ENCODE results near the gene CDX2.
A peak's percentile ranks its signal among the peaks of the same experiment; 100 is the strongest.
"Not testable (repeated sequence)": the region's sequence is repeated elsewhere in the genome, so short reads cannot be mapped to it uniquely, and the experiment has no call there.

The CDX2 gene

DNA sequence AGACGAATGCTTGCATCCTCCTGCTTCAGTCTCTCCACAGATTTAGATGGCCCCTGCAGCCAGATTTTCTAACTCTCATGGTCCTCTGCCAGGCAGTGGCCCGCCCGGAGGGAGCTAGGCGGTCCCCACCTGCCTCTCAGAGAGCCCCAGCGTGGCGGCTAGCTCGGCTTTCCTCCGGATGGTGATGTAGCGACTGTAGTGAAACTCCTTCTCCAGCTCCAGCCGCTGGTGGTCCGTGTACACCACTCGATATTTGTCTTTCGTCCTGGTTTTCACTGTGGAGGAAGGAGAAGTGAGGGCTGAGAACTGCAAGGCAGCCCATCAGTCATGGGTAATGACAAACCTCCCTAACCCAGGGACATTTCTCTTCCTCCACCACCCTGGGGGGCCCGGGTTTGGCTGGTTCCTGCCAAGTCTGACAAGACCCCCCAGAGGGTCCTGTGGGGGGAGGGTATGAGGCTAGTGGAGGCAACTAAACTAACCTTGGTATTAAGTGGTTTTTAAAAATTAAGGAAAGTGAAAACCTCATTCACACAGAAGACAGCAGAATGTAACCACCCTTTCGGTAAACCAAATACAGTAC is 4.3 kb downstream of the CDX2 start:
- no peak for DNase-seq (ENCODE audit: low read depth)

DNA sequence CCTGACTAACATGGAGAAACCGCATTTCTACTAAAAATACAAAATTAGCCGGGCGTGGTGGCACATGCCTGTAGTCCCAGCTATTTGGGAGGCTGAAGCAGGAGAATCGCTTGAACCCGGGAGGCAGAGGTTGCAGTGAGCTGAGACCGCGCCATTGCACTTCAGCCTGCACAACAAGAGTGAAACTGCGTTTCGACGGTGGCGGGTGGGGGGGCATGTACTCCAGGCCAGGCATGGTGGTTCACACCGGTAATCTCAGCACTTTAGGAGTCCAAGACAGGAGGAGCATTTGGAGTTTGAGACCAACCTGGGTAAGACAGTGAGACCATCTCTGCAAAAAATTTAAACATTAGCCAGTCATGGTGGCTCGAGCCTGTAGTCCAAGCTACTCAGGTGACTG is 4.9 kb downstream of the CDX2 start:
- not testable (repeated sequence) for DNase-seq (ENCODE audit: low read depth)

DNA sequence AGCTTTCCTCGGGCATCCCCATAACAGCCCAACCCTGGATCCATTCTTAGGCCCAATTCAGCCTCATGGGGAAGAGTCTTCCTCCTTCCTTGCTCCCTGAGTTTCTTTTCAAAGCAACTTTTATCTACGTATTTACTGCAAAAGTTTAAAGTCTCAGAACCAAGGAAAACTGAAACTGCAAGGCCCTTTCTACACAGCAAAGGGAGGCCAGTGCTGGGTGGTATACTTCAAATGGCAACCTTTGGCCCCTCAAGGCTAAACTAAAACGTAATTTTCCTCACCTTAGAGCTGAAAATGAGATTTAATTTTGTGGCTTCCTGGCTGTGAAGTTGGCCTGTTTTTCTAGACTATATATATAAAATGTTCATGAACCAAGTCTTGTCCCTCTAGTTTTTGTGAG is 5.6 kb downstream of the CDX2 start:
- DNase-seq (ENCODE audit: low read depth): no peak

DNA sequence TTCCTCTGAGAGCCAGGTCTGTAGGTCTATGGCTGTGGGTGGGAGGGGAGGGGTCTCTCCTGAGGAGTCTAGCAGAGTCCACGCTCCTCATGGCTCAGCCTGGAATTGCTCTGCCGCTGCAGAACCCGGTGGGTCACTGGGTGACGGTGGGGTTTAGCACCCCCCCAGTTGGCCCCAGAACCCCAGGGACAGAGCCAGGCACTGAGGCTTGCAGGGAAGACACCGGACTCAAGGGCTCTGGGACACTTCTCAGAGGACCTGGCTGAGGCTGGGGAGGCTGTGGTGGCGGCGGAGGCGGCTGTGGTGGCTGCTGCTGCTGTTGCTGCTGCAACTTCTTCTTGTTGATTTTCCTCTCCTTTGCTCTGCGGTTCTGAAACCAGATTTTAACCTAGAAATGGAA is 6.1 kb downstream of the CDX2 start:
- DNase-seq (ENCODE audit: low read depth): no peak

DNA sequence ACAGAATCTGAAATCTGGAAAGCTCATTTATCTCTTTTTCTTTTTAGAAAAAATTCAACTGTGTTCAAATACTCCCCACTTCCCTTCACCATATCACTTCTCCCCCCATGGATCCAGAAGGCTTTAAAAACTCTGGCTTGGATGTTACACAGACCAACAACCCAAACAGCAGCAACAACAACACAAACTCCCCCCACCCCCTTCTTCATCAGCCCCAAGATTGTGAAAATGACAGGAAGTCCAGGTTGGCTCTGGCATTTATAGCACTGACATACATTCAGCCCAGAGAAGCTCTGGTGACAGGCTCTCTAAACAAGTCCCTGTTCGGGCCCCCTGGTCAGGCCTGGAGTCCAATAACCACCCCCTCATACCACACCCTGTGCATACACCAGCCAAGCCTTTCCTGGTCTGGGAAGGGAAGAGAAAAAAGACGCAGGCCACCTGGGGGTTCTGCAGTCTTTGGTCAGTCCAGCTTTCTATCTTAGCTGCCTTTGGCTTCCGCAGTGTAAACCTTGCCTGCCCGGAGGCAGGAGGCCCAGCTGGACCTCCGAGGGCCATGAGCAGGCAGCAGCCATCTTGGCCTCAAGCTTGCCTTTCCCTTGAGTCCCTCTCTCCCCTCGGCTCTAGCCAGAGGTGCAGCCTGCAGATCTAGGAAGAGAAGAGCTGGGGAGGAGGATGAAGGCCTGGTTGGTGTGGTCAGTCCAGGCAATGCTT is 6.8 kb downstream of the CDX2 start:
- no peak for DNase-seq (ENCODE audit: low read depth)

DNA sequence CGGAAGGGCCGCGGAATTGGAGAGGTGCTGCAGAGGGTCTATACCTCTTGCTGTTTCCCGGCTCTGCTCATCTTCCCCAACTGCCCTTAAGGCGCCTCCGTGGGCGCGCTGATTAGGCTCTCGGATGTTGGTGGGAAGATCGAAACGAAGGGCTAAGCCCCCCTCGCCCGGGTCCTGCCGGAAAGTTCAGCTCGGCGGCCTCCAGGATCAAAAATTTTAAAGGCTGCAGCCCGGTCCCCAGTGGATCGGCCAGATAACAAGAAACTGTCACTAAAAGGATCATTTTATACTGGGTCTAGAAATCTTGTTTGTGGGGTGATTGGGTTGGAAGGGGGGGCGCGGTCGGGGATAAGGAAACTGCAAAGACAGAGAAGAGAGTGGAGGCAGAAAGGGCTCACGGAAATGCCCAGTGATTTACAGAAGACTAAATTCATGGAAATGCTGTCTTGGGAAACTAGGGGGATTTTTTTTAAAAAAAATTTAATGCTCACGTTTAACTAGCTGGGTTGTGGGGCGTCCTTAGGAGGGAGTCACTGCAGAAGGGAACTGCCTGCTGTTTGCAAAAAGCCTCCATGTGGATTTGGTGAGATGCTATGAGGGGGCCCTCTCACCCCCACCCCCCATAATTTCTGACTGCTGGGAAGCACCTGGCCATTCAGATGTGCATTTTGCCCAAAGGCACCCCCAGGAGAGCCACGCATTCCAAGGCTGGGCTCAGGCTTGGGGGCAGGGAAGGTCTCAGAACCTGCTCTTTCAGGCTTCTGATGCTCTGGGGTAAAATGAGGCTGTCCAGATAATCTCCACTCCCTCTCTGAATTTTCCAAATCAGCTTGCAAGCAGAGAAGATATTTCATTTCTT is 7.7 kb downstream of the CDX2 start:
- DNase-seq (ENCODE audit: low read depth): no peak

DNA sequence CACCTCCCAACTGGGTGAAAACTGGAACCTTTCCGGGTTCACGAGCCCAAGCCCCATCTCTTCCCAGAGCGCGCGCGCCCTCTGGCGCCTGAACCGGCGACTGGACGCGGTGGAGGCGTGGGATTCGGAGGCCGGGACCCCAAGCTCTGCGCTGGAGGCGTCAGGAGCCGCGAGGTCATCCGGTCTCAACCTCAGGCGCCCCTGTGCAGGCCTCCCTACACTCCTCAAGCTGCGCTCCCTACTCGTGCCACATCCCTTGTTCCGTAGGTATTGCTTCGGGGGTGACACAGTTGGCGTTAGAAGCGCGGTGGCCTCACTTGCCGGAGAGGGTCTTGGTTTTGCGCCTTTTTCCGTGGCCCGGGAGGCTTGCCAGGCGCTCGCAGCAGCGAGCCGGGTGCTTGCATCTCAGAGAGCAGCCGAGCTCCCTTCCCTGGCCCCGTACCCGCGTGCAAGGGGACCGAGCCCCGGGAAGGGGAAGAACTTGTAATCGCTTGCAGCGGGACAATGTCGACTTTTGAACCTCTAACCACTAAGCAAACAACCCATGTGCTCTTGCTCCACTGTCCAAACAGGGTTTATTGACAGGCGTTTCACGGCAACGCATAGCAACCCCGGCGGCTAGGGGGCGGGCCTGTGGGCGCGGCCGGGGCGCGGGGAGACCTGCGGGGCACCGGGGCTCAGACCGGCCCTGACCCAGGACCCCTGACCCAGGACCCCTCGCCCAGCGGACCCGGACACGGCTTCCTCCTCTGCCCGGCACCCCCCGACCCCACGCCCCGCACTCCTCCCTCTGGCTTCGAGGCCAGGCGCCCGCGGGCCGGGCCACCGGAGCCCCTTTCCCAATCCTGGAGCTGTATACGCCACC is 8.5 kb downstream of the CDX2 start:
- DNase-seq (ENCODE audit: low read depth): no peak

DNA sequence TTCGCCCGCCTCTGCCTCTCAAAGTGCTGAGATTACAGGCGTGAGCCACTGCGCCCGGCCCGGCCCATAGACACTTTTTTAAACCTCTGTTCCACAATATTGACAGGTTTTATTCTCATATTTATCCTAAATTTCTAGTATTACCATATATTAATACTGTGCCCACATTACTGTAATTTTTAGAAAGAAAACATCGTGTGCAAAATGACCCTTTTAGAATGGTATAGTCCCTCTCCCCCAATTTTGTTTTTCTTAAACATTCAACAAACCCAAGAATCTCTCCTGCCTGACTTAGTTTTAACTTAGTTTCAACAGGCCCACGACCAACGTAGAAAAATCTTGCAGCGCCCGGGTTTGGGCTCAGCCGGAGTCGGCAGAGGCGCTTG is 9.1 kb downstream of the CDX2 start:
- no peak for DNase-seq (ENCODE audit: low read depth)

DNA sequence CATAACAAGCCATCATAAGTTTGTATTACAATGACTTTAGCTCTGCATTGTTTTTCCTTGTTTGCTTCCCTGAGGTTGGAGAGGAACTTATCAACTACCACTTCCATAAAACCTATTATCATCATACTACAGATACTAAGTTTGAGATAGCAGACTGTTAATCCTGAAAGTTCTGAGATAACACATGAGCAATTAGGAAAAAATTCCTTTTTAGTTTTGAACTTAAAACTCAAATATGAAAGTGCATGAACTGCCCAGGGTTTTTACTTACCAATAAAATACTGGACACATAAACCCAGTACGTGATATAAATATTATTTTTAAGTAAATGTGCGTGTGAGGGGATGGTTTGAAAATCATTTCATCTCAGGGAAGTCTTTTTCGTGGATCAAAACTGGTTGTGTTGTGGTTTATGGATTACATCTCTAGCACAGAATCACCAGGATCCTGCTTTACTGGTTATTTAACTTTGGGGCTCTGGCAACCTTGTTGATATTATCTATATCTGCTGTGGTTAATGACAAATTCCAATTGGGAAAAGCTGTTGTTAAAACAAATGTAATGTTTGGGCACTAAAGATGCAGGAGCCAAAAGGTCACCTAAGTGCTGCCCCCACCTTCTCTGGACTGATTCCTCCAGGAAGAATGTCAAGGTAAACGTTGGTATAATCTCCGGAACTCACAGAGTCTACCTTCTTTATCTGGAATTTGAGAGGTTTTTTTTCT is 12.4 kb downstream of the CDX2 start:
- DNase-seq (ENCODE audit: low read depth): no peak

DNA sequence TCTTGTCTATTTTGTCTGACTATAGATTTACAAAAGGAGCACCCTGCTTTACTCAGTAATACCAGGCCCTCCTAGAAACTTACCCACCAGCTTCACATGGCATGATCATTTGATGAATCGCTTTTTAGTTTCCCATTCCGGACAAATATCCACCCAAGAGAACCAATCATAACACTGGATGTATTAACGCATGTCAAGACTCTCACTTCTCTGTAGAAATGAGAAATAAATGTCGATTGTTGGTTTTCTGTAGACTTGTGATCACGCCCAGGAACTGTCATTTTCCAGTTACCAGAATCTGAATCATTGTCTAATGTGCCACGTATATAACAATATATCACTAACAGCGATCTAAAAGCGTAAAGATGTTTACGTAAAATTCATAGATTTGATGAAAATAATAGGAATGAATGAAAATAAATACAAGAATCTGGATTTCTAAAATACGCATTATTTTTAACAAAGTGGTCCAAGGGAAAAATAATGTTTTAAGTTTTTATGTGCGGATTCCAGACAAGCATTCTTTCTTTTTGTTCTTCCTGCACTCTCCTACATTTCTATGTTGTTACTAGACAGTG is 14.0 kb downstream of the CDX2 start:
- DNase-seq (ENCODE audit: low read depth): no peak

DNA sequence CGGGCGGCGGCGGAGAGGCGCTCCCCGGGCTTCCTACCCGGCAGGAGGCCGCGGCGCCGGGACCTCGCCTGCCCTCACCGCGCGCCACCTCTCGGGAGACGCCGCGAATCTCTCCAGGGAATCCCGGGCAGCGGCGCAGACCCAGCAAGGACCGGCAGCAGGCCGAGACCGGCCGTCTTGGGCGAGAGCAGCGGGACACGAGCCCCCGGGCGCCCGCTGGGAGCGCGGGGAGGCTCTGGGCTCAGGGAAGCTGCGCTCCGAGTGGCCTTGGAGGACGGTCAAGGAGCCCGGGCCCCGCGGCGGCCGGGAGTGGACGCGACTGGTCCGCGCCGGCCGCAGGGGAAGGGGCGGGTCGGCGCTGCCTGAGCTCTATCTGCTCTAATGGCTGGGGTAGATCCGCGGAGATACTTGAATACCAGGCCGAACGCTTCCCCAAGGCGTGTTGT is 14.7 kb downstream of the CDX2 start:
- DNase-seq (ENCODE audit: low read depth): no peak

DNA sequence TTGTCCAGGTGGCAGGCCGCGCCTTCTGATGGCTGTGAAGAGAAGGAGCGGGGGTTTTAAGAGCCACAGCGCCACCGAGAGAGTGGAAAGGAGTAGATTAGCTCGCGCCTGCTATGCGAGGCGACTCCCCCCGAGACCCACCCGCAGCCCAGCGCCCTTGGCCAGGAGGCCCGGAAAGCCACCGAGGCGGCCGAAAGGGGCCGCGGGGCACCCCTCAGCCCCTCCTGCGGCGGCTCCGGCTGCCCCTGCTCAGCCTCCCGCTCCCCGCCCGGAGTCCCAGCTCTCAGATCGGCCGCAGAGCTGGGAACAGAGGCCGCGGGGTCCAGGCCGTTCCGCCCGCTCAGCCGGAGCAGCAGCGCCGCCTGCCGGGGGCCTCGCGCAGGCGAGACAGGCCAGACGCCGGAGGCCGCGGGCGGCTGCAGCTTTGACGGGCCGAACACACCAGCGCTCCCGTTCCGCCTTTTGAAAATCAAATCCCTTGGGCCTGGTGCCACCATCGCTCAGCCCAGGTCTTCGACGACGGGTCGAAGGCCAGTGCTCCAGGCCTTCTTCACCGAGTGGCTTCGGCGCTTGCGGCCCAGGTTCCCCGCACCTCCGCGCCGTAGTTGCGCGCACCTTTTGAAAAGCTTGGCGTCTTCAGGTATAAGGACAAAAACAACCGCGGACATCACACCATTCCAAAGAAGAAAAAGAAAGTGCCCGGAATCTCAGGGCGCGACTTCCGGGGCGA is 15.3 kb downstream of the CDX2 start:
- DNase-seq (ENCODE audit: low read depth): peak; percentile 25

DNA sequence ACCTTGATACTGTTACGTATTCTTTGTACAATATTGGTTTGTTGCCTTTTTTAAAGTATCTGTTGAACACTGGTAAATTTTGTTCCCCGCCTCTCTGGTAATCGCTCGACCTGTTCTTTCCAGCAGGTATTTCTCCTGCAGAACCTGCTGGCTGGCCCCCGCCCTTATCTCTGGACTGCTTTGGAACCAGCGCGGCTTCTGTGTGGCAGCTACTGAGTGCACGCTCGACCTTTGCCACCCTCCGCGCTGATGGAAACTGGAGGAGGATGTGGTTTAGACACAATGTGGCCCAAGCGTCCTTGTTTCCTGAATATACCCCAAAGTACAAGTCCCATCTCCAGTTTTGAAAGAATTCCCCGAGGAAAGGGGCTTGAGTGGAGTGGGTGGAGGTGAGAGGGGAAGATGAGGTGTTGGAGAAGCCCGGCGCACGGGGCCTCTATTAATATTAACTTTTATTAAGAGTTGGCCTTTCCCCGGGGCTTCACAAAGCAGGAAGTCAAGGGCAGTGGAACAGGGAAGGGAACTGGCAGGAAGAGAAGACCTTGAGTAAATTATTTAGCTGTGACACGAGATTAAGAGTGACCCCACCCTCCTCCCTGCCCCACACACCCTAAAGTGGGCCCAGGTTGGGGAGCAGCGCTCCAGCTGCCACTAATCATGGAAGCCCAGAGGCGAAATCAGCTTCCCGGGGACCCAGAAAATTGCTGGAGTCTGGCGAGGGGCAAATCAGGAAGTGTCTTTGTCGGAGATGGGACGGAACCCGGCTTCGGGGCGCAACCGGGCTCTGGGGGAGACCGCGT is 16.0 kb downstream of the CDX2 start:
- no peak for DNase-seq (ENCODE audit: low read depth)

DNA sequence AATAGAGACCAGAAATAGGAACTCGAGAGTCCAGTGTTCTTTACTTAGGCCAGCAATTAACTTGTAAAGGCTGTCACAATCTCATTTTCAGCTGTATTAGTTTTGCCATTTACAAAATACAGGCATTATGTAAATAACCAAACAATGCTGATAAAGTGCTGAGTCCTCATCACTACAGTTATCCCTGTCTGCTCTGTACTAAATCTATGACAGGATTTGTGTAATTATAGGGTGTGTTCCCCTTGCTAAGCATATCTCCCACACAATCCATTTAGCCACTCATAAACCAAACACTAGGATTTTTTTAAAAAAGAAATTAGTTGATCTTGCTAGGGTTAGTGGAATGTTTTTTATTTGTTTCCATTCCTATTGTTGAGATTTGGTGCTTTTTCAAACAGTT is 26.1 kb downstream of the CDX2 start:
- DNase-seq (ENCODE audit: low read depth): no peak

DNA sequence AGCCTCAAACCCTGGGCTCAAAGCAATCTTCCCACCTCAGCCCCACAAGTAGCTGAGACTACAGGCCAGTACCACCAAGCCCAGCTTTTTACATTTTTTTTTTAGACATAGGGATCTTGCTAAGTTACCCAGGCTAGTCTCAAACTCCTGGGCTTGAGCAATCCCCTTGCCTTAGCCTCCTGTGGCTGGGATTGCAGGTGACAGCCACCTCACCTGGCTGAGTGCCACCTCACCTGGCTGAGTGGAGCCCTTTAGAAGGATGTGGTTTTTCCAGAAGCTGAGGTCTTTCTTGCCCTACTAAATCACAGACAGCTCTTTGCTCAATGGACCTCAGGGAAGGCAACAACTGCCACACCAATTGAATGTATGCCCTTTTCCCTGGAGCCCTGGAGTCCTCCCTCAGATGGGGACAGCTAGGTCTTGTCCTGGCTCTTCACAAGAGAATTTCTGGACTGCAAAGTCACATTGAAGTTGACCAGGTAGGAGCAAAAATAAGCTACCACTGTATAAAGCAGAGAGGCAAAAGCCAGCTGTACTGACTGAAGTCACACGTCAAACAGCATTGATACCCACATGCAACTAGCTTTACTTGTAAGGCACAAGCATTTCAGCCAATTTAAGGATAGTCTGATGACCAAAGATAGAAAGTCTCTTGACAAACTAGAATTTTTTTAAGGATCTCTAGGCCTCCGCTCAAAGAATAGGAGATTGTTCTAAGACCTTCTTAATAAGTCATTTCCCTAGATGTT is 35.4 kb downstream of the CDX2 start:
- DNase-seq (ENCODE audit: low read depth): no peak

DNA sequence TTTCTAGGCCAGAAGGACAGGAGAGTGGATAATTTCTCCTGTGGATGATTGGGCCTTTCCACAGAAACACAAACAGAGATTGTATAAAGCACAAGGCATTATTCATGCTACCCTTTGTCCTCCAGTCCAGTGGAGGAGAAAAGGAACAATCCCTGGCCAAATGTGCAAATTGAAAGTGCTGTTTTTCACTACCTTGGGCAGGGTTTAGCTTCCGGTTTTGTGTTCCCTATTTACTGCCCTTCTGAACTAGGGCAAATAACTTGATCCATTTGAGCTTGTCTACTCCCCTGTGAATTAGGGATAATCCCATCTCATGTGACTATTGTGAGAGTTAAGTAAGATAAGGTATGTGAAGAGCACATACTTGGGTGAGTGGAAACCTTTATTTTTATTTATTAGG is 36.0 kb downstream of the CDX2 start:
- no peak for DNase-seq (ENCODE audit: low read depth)

DNA sequence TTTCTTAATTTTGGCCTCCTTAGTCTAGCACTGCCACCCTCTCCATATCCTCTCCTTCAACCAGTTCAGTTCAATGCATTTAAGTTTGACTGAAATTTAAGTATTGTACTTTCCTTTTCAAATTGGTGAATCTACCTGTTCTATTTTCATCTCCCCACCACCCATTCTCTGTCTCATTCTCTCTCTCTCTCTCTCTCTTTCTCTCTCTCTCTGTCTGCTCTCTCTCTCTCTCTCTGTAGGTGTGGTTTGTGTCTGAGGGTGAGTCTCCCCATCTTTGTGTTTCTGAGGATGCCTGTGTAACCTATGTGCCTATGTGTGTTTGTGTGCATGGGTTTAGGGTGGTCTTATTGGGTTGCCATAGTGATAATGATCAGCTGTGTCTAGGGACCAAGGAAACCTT is 39.2 kb downstream of the CDX2 start:
- DNase-seq (ENCODE audit: low read depth): no peak

DNA sequence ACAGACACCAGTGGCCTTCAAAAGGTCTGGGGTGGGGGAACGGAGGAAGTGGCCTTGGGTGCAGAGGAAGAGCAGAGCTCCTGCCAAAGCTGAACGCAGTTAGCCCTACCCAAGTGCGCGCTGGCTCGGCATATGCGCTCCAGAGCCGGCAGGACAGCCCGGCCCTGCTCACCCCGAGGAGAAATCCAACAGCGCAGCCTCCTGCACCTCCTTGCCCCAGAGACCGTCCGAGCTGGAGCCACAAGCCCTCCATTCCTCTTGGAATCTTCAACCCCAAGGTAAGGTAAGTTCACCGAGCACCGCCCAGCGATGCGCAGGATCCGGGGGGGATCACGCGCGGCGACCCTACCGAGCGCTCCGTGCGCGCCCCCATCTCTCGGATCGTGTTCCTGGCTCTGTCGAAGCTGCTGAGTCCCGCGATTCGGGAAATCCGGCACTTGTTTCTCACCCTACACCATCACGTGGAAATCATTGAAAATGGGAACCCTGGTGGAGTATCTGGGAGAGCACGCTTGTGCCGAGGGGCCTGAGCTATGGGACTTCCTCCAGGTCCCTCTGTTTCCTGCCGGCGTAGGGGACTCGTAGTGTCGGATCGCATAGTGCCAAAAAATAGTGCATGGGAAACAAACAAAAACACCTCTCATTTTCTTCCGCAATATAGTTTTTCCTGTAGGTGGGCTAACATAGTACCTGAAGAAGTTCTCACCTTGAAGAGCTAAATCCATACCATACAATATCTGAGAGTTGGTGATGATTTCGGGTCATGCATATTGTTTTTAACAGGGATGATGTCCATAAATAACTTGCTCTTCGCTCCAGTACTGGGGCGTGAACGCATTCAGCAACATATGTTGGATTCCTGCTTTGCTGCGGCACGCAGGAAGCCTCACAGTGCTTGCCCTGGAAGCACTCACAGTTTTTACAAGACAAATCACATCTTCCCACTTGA is 40.0 kb downstream of the CDX2 start:
- no peak for DNase-seq (ENCODE audit: low read depth)
